ENCODE data around the gene NRXN3.

The NRXN3 gene

DNA sequence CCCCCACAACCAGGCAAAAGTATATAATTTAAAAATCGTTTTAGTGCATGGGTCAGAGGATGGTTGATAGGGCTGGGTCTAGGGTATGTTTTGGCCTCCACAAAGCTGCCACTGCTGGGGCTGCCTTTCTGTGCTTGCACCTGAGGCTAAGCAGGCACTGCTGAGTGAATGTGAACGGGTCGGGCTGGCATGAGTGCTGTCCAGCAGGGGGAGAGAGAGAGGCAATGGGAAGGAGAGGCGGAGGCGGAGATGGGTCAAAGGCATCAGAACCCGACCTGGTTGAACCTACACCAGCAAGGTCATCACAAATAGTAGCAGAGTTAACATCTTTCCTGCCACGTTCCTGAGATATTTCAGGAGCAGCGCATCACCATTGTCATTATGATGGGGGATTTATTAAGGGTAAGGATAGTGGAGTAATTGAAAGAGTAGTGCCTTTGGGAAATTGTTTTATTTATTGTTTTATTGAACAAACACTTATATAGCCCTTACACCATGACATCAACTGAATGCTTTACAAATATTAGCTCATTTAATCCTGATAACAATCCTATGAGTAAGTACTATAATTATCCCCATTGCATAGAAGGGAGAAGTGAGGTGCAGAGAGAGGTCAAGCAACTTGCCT, 5.8 kb upstream of the NRXN3 start:
- DNase-seq: peak; percentile 39
- in situ Hi-C loops (cut with MboI; ENCODE audit: low pct_unique_long_range_greater_than_20kb, low sequenced_read_pairs): no loop called here

DNA sequence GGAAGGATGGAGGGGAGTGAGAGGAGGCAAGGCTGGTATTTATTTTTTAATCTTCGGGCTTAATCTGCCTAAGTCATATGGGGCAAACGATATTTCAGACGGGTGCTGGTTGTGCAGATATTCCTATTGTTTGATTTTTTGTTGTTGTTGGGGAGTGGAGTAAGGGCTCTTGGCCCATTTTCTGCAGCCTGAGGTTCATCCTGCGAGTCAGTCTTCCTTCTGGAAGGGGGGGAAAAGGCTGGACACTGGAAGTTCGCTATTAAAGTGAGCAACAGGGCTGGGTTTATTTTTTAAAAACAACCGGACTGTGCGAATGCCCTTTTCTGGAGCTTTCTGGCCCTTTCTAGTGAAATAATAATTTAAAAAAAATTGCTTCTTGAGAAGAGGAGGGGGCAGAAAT, 2.3 kb downstream of the NRXN3 start:
- DNase-seq: no peak
- in situ Hi-C loops (cut with MboI; ENCODE audit: low pct_unique_long_range_greater_than_20kb, low sequenced_read_pairs): no loop called here

DNA sequence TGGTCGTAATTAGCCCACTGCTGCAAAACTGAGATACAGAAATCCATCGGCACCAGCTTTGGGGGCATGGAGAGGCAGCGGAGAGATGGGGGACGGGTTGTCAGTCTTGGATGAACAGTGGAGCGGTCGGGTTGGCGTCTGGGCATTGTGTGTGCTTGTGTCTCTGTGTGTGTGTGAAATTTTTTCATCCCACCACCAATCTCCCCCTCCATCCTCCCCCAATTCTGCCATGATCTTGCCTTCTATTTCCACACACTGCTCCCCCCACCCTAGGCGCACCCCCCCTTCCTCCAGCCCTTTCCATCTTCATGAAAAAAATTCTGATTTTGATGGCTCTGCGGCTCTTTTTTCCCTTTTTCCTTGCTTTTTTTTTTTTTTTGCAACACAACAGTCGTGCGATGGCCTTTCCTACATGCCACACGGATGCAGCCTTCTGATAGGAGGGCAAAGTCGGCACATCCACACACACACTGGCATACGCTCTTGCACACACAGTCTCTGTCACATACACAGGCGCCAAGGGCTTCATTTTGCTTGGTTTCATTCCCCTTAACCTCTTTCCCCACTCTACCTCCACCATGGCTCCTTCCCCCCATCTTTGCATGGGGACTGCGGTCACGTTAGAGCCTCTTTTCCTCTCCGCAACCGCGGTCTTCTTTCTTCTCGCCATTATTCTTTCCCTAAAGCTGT, 3.3 kb downstream of the NRXN3 start:
- no peak for DNase-seq
- in situ Hi-C loops (cut with MboI; ENCODE audit: low pct_unique_long_range_greater_than_20kb, low sequenced_read_pairs): no loop called here

DNA sequence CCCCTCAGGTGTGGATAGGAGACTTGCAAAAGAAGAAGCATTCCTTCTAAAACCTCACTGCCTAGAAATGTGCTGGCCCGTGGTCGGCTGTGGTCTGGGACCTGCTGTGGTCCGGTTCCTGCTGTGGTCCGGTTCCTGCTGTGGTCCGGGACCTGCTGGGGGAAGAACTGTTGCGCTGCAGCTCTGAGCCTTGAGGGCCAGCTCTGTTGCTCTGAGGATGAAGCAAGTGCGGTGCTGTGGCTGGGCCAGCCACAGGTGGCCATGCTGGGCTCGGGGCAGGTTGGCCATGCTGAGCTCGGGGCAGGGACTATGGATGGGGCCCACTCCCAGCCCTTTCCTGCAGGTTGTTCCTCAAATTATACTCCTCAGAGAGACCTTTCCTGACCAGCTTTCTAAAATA, 5.2 kb downstream of the NRXN3 start:
- DNase-seq: no peak
- in situ Hi-C loops (cut with MboI; ENCODE audit: low pct_unique_long_range_greater_than_20kb, low sequenced_read_pairs): no loop called here

DNA sequence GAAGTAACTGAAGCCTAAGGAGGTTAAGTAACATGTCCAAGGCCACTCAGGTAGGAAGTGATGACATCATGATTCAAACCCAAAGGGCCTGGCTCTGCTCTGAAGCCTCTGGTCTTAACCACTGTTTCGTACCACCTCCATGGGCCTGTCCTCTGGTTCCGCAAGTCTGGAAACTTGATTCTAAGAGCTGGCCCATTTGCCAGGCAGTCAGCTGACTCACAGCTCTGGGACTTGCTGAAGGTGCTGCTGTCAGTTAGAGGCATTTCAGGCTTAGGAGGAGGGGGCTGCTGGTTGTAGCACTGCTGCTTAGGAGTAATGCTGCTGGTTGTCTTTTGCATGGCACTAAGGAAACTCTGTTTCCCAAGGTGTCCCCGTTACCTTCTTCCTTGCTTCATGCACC, 7.9 kb downstream of the NRXN3 start:
- in situ Hi-C loops (cut with MboI; ENCODE audit: low pct_unique_long_range_greater_than_20kb, low sequenced_read_pairs): no loop called here
- DNase-seq: no peak

DNA sequence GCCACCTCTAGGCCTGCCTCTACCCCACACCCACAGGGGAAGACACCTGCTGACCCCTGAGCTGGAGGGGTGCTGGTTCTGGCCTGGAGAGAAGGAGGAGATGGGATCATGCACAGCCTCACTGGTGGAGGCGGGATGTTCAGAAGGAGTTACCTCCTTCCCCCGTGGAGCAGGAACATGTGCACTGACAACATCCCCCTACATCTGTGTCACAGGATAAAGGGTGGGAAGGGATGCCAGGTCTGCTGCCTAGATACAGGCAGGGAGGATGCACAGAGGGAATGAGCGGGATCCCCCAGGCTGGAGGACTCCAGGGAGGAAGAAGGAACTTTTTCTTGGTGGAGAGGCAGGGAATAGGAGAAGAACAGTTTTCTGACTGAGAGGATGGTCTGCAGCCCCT, 8.8 kb downstream of the NRXN3 start:
- in situ Hi-C loops (cut with MboI; ENCODE audit: low pct_unique_long_range_greater_than_20kb, low sequenced_read_pairs): no loop called here
- DNase-seq: no peak

DNA sequence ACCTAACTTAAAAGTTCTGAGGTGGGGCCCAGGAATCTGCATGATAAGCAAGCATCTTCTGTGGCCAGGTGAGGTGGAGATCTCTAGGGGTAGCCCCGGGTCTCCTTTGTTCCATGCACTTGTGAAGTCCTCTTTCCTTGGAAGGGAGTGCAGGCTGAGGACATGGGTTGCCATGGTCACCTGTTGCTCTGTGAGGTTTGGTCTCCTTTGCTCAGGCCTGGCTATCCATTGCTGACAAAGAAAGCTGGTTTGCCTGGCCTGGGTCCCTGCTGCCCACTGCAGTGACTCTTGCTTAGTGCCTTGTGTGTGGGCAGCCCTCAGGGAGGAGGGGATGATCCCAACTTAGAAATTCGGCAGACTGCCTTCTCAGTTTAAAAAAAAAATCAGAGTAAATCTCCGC, 11.1 kb downstream of the NRXN3 start:
- no peak for DNase-seq
- in situ Hi-C loops (cut with MboI; ENCODE audit: low pct_unique_long_range_greater_than_20kb, low sequenced_read_pairs): no loop called here

DNA sequence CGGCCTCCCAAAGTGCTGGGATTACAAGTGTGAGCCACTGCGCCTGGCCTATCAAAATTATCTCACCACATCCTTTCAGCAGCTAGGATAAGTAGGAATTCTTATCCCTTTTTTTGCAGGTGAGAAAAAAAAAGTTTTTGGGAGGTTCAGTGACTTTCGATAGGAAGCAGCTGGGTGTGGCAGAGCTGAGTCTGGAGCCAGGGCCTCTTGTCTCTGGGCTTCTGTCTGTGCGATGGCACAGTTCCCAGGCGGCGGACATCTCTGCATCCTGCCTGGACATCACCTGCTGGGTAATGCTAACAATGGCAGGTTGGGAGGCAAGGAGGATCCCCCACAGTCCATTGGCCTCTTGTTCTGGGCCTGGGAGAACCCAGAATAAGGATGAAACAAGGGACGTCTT, 12.5 kb downstream of the NRXN3 start:
- DNase-seq: no peak
- in situ Hi-C loops (cut with MboI; ENCODE audit: low pct_unique_long_range_greater_than_20kb, low sequenced_read_pairs): no loop called here

DNA sequence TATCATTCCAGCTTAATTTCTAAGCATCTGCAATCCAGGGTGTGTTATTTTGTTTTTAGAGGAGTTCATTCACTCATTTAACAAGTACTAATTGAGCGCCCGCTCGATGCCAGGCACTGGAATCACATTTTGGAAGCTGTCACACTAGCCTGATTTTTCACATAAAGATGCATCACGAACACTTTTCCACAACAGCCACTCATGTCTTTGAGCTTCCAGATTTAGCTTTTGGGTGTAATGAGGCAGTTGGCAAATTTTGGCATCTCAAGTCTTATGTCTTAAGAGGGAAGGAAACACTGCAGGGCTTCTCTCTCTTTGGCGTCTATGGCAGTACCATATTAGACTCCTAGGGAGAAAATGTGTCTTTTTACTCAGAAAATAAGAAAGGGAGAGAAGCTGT, 14.0 kb downstream of the NRXN3 start:
- no peak for DNase-seq
- in situ Hi-C loops (cut with MboI; ENCODE audit: low pct_unique_long_range_greater_than_20kb, low sequenced_read_pairs): no loop called here

DNA sequence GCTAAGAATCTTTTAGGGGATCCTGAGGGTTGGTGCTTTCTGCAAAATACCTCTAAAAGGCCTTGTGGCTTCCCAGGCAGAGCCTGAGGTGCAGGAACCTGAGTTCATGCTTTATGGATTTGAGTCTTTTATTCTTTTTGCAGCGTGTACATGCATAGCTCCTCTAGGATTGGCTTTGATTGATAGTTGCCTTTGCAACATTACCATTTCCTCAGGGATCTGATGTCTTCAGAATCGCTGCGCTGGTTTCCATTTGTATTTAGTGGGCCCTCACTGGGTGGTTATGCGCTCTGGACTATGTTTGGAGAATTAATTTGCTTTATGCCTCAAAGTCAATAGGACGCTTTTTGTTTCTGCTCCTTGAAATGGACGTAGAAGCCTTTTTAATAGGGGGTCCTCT, 16.1 kb downstream of the NRXN3 start:
- in situ Hi-C loops (cut with MboI; ENCODE audit: low pct_unique_long_range_greater_than_20kb, low sequenced_read_pairs): no loop called here
- DNase-seq: no peak

DNA sequence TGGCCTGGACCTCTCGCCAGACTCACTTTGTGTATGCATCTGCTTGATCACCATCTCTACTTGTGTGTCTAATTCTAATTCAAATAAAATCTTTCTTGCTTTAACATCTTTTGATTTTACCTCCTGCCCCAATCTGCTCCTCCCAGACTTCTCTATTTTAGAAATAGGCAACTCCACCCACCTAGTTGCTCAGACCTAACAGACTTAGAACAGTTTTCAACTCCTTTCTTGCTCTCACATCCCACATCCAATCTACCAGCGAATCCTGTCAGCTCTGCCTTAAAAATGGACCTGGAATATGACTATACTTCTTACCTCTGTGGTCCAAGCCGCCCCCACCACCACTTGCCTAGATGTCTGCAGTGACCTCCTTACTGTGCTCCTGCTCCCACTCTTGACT, 18.7 kb downstream of the NRXN3 start:
- in situ Hi-C loops (cut with MboI; ENCODE audit: low pct_unique_long_range_greater_than_20kb, low sequenced_read_pairs): no loop called here
- DNase-seq: no peak

DNA sequence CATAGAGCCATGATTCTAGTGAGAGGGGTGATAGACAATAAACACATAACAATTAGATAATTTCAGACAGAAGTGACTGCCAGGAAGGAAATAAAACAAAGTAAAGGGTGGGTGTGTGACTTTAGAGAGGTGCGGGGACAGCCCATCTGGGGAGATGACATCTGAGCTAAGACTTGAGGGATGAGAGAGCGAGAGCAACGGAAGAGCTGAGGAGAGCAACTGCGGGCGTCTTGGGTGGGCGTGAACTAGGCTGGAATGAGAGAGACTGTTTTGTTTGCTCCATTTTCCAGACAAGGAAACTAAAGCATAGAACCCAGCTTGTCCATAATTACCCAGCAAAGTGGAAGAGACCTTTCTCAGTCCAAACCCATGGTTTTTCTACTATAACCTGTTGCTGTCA, 25.3 kb downstream of the NRXN3 start:
- in situ Hi-C loops (cut with MboI; ENCODE audit: low pct_unique_long_range_greater_than_20kb, low sequenced_read_pairs): no loop called here

DNA sequence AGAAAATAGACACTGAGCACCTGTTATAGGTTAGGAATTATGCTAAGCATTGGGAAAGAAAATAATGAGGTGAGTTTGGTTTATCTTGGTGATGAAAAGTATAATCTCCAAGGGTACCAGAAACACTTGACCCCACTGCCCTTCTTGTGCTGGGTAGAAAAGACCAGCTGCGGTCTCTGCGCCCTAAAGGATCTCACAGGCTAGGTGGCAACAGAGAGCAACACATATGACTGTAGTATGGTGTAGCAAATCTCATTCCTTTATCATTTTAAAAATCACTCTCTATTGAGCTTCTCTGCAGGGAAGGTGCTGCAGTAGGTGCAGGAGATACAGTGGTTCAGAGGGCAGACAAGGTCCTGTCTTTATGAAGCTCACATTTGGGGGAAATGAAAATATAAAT, 26.1 kb downstream of the NRXN3 start:
- no peak for DNase-seq
- in situ Hi-C loops (cut with MboI; ENCODE audit: low pct_unique_long_range_greater_than_20kb, low sequenced_read_pairs): no loop called here

More for the DNA sequence above, 25.3 kb downstream of the NRXN3 start:
- no peak for DNase-seq

DNA sequence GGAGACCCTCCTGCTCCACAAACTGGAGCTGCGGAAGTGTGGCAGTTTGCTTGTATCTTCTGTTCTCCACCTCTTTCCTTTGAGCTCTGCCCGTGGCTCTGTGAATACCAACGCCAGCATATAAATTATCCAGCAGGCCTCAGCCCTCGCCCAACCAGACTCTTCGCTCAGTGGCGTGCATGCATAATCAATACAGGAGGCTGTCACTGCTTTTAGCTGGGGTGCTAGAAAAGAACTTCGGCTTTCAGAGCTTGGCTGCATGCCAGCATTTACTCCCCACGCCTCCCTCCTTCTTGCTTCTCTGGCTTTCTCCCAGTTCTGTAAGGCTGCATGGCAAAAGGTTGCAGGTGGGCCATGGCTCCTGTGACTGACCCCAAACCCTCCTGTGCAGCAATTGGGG, 26.9 kb downstream of the NRXN3 start:
- no peak for DNase-seq
- in situ Hi-C loops (cut with MboI; ENCODE audit: low pct_unique_long_range_greater_than_20kb, low sequenced_read_pairs): no loop called here

DNA sequence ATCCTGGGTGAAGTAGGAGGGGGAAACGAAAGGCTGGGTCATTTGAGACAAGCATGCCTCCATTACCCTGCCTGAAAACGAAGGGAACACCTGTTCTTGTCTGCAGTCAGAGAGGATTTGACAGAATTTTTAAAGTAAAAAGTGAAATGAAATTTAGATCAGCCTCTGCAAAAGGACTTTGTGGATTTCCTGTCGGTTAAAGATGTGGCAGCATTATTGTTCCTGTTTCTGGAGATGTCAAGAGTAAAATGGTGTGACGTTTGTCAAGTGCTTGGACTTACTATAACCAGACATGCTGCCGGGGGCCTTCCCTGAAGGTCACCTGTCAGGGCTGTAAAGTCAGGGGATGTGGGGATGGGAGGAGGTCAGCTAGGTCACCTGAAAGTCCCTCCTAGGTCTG, 32.0 kb downstream of the NRXN3 start:
- in situ Hi-C loops (cut with MboI; ENCODE audit: low pct_unique_long_range_greater_than_20kb, low sequenced_read_pairs): no loop called here
- DNase-seq: peak; percentile 47

DNA sequence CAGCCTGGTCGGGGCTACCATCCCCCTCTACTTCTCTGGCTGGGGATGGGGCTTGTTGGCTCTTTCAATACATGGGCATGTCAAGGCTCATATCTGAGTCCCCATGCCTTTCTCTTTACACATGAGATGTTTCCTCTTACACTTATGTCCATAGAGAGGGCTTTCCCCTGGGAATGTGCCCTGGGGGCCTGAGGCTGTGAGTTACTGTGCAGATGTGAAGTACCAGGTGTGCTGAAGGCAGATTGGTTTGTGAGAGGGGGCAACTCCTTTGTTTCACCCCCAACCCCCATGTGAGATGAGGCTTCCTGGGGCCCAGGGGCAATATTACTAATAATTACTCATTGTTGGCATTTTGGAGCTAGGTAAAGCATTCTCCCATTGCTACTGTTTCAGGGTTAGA, 32.8 kb downstream of the NRXN3 start:
- in situ Hi-C loops (cut with MboI; ENCODE audit: low pct_unique_long_range_greater_than_20kb, low sequenced_read_pairs): no loop called here
- no peak for DNase-seq

DNA sequence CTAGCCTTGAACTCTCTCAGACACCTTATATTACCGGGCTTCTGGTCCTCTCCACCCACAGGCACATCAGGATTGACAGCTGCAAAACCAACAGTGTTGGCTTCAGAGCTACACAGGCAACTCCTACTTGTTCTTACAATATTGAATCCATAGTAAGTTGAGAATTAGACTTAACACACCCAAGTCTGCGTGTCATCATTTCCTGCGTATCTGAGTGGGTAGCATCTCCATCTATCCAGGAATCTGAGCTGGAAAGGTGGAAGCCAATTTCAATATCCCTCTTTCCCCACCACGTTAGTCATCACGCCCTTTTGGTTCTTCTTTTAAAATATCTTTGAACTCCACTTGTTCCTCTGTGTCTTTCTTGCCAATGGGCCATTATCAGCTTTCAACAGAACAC, 37.2 kb downstream of the NRXN3 start:
- in situ Hi-C loops (cut with MboI; ENCODE audit: low pct_unique_long_range_greater_than_20kb, low sequenced_read_pairs): no loop called here

DNA sequence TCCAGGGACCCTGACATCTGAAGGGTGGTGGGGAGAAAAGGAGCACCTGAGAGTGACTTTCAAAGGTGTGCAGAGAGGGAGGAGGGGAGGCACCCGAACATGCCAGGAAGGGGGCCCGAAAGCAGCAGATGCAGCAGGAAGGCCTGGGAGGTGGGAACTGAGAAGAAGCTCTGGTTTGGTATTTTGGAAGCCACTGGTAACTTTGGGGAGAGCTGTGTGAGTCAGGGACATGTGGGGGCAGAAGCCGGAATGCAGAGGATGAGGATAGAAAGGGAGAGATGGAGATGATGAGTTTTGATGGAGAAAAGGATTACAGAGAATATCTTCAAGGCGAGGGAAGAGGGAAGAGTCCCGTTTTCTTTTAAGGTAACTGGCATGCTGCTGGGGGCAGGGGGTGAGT, 50.1 kb downstream of the NRXN3 start:
- in situ Hi-C loops (cut with MboI; ENCODE audit: low pct_unique_long_range_greater_than_20kb, low sequenced_read_pairs): no loop called here
- DNase-seq: no peak

More for the DNA sequence above, 37.2 kb downstream of the NRXN3 start:
- DNase-seq: no peak

DNA sequence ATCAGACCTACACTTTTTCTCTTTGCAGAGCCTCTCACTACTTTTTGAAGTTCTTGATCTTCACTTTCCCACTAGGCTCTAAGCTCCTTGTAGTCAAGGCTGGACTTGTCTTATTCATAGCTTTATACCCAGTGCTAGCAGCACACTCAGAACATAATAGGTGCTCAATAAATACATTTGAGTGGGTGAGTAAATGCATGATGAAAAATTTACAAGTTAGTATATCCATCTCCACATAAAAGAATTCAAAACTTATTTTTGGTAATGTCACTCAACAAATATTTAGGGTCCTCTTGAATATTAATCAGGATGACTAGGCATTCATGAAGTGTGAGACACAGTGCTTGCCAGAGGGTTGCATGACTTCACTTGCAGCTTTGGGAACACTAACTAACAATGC, 52.6 kb downstream of the NRXN3 start:
- in situ Hi-C loops (cut with MboI; ENCODE audit: low pct_unique_long_range_greater_than_20kb, low sequenced_read_pairs): no loop called here
- no peak for DNase-seq

DNA sequence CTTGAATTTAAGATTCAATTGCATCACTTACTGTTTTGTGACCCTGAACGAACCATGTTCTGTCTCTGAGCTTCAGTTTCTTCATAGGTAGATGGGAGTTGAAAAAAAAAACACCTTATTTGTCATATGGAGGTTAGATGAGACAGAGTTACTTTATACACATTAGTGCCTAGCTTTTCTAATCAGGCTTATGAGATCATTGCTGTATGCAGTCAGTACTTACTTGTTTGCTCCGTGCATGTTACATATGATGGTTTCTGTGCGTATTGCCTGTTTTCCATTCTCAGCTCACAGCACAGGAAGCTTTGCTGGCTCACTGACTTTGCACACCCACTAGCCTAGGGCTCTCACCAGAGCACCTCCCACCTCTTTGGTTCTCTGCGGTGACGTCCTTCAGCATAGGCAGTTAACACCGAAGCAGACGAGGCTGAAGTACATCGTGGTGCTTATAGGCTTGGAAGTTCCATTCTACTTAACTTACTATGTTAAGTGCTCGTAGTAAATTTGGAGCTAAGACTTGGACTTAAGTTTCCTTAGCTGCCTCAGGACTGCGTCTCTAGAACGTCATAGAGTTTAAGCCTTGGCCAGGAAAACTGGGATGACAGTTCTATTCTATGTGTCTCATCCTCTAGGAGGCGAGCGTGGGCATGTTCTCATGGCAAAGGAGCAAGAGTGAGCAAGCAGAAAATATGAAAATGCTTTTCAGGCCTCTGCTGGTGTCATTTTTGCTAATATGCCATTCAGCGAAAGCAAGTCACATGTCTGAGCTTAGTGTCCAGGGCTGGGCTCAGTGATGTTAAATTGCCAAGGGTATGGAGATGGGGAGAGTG, 57.3 kb downstream of the NRXN3 start:
- in situ Hi-C loops (cut with MboI; ENCODE audit: low pct_unique_long_range_greater_than_20kb, low sequenced_read_pairs): no loop called here
- DNase-seq: no peak
